ENCODE results near the gene FBXO17. TPM values are rescaled to one million over a fixed set of nuclear protein-coding genes. Genes with fewer than 3 reads are reported as not detected.

FBXO17 gene
- total RNA-seq, 2 experiments from 2014 or later: not detected

- ATAC-seq (ENCODE audit: low read depth): no peak
- Mint-ChIP-seq H3K27ac (peak overlapping the region; percentile 27), H3K27me3 (no peaks in the 10 kb centered on the region), H3K36me3 (peaks cover 9% of the 10 kb centered on the region), H3K9me3 (no peaks in the 10 kb centered on the region), H3K4me1 (peaks cover 29% of the 10 kb centered on the region), H3K4me3 (peak overlapping the region; percentile 98)
- no peak for DNase-seq
- POLR2A ChIA-PET: interaction anchor here (0.7 to 1.7 kb wide), 2 partner anchors 13 to 292 kb away, joined by 3 read pairs; no protein-coding TSS in a partner anchor
Observed at GRCh38 chr19:38928391-38929001, 47.0 kb downstream of the FBXO17 start.

- no peak overlapping the region for H3K27ac Mint-ChIP-seq
- DNase-seq (no peak), ATAC-seq (ENCODE audit: low read depth) (no peak)
- peaks cover 11% of the 10 kb centered on the region for H3K4me1 Mint-ChIP-seq
- H3K4me3 Mint-ChIP-seq: no peak overlapping the region
- H3K36me3 Mint-ChIP-seq: peaks cover 8% of the 10 kb centered on the region
- no peaks in the 10 kb centered on the region for H3K27me3 Mint-ChIP-seq
- no peaks in the 10 kb centered on the region for H3K9me3 Mint-ChIP-seq
- POLR2A ChIA-PET: interaction anchor here (0.6 kb wide), 1 partner anchor 295 kb away, joined by 3 read pairs; no protein-coding TSS in a partner anchor
Observed at GRCh38 chr19:38924388-38924787, 51.2 kb downstream of the FBXO17 start.

GRCh38 chr19:38922482-38922881 is 53.1 kb downstream of the FBXO17 start:
- H3K36me3 Mint-ChIP-seq: peaks cover 6% of the 10 kb centered on the region
- H3K4me3 Mint-ChIP-seq: no peak overlapping the region
- H3K4me1 Mint-ChIP-seq: no peaks in the 10 kb centered on the region
- ATAC-seq (ENCODE audit: low read depth) (no peak), DNase-seq (no peak)
- no peaks in the 10 kb centered on the region for H3K9me3 Mint-ChIP-seq
- POLR2A ChIA-PET: interaction anchor here (0.7 kb wide), 1 partner anchor 25 kb away, joined by 4 read pairs; no protein-coding TSS in a partner anchor
- H3K27me3 Mint-ChIP-seq: no peaks in the 10 kb centered on the region
- no peak overlapping the region for H3K27ac Mint-ChIP-seq

GRCh38 chr19:38921420-38922274 is 53.9 kb downstream of the FBXO17 start:
- no peak for DNase-seq
- Mint-ChIP-seq H3K9me3 (no peaks in the 10 kb centered on the region), H3K36me3 (peaks cover 6% of the 10 kb centered on the region), H3K27ac (no peak overlapping the region), H3K27me3 (no peaks in the 10 kb centered on the region), H3K4me3 (no peak overlapping the region), H3K4me1 (no peaks in the 10 kb centered on the region)
- ATAC-seq (ENCODE audit: low read depth): no peak
- POLR2A ChIA-PET: interaction anchor here (0.9 kb wide), 1 partner anchor 9 kb away, joined by 3 read pairs; the partner anchor contains the start of genes MRPS12 and SARS2

- Mint-ChIP-seq H3K4me1 (no peaks in the 10 kb centered on the region), H3K27me3 (no peaks in the 10 kb centered on the region), H3K36me3 (peaks cover 6% of the 10 kb centered on the region), H3K27ac (no peak overlapping the region), H3K4me3 (no peak overlapping the region), H3K9me3 (no peaks in the 10 kb centered on the region)
- DNase-seq: no peak
- POLR2A ChIA-PET: interaction anchor here (0.9 kb wide), 1 partner anchor 10 kb away, joined by 3 read pairs; the partner anchor contains the start of genes MRPS12 and SARS2
- no peak for ATAC-seq (ENCODE audit: low read depth)
Observed at GRCh38 chr19:38920602-38921419, 54.7 kb downstream of the FBXO17 start.

GRCh38 chr19:38919837-38920601 is 55.5 kb downstream of the FBXO17 start:
- POLR2A ChIA-PET: no interaction called here
- Mint-ChIP-seq H3K4me3 (no peak overlapping the region), H3K27me3 (no peaks in the 10 kb centered on the region), H3K27ac (no peak overlapping the region), H3K36me3 (peaks cover 6% of the 10 kb centered on the region), H3K4me1 (no peaks in the 10 kb centered on the region), H3K9me3 (no peaks in the 10 kb centered on the region)
- ATAC-seq (ENCODE audit: low read depth) (no peak), DNase-seq (no peak)

- H3K4me3 Mint-ChIP-seq: no peak overlapping the region
- POLR2A ChIA-PET: no interaction called here
- H3K4me1 Mint-ChIP-seq: no peaks in the 10 kb centered on the region
- H3K27ac Mint-ChIP-seq: no peak overlapping the region
- H3K27me3 Mint-ChIP-seq: no peaks in the 10 kb centered on the region
- DNase-seq (no peak), ATAC-seq (ENCODE audit: low read depth) (no peak)
- peaks cover 6% of the 10 kb centered on the region for H3K36me3 Mint-ChIP-seq
- H3K9me3 Mint-ChIP-seq: no peaks in the 10 kb centered on the region
Observed at GRCh38 chr19:38918526-38918925, 57.0 kb downstream of the FBXO17 start.

GRCh38 chr19:38917921-38918491 is 57.5 kb downstream of the FBXO17 start:
- Mint-ChIP-seq H3K9me3 (no peaks in the 10 kb centered on the region), H3K4me1 (peaks cover 2% of the 10 kb centered on the region), H3K36me3 (peaks cover 6% of the 10 kb centered on the region), H3K27ac (no peak overlapping the region), H3K27me3 (no peaks in the 10 kb centered on the region), H3K4me3 (no peak overlapping the region)
- POLR2A ChIA-PET: no interaction called here
- ATAC-seq (ENCODE audit: low read depth) (no peak), DNase-seq (no peak)

GRCh38 chr19:38917516-38917915 is 58.0 kb downstream of the FBXO17 start:
- ATAC-seq (ENCODE audit: low read depth) (no peak), DNase-seq (no peak)
- Mint-ChIP-seq H3K36me3 (peaks cover 6% of the 10 kb centered on the region), H3K4me3 (no peak overlapping the region), H3K4me1 (peaks cover 6% of the 10 kb centered on the region), H3K9me3 (no peaks in the 10 kb centered on the region), H3K27me3 (no peaks in the 10 kb centered on the region), H3K27ac (no peak overlapping the region)
- POLR2A ChIA-PET: no interaction called here

GRCh38 chr19:38915329-38916321 is 59.9 kb downstream of the FBXO17 start:
- no peak for ATAC-seq (ENCODE audit: low read depth)
- Mint-ChIP-seq H3K4me3 (no peak overlapping the region), H3K4me1 (peaks cover 6% of the 10 kb centered on the region), H3K9me3 (no peaks in the 10 kb centered on the region), H3K36me3 (peaks cover 2% of the 10 kb centered on the region), H3K27ac (no peak overlapping the region), H3K27me3 (no peaks in the 10 kb centered on the region)
- POLR2A ChIA-PET: interaction anchor here (0.6 to 1.4 kb wide), 2 partner anchors 9 to 12 kb away, joined by 3 to 4 read pairs; no protein-coding TSS in a partner anchor
- no peak for DNase-seq

GRCh38 chr19:38913958-38914357 is 61.6 kb downstream of the FBXO17 start:
- H3K27ac Mint-ChIP-seq: no peak overlapping the region

More at GRCh38 chr19:38913958-38914357, 61.6 kb downstream of the FBXO17 start:
- no peaks in the 10 kb centered on the region for H3K27me3 Mint-ChIP-seq
- POLR2A ChIA-PET: interaction anchor here (0.5 to 0.6 kb wide), 2 partner anchors 167 to 1287 kb away, joined by 3 read pairs; no protein-coding TSS in a partner anchor
- peaks cover 5% of the 10 kb centered on the region for H3K36me3 Mint-ChIP-seq
- ATAC-seq (ENCODE audit: low read depth) (no peak), DNase-seq (no peak)
- H3K9me3 Mint-ChIP-seq: no peaks in the 10 kb centered on the region
- no peak overlapping the region for H3K4me3 Mint-ChIP-seq
- peaks cover 7% of the 10 kb centered on the region for H3K4me1 Mint-ChIP-seq
